Right renal cortex interstitium (tissue), 3 donors: ENCODE data around the gene ADCY5. TPM values are rescaled to one million over a fixed set of nuclear protein-coding genes. Genes with fewer than 3 reads are reported as not detected.
"Not testable (repeated sequence)": the region's sequence is repeated elsewhere in the genome, so short reads cannot be mapped to it uniquely, and the experiment has no call there.

ENCODE experiments used
- DNase-seq, 3 donors: peaks; one replicate each; pipeline ENCODE4 v3.0.0-alpha.2; 2013; ENCODE audit warnings: low read depth in 3 of 3, low spot score in 2 of 3
- polyA plus RNA-seq, 3 donors: library from polyadenylated mRNA; unstranded; fragments of 120-200 nt; gene quantifications; one replicate each; pipeline ENCODE4 v1.2.1, GENCODE V29; 2013; ENCODE audit not compliant: insufficient read length in 3 of 3

Gene ADCY5
- 10 to 100 TPM; 10.8 to 13.2 (median 12.7) TPM for polyA plus RNA-seq

DNA sequence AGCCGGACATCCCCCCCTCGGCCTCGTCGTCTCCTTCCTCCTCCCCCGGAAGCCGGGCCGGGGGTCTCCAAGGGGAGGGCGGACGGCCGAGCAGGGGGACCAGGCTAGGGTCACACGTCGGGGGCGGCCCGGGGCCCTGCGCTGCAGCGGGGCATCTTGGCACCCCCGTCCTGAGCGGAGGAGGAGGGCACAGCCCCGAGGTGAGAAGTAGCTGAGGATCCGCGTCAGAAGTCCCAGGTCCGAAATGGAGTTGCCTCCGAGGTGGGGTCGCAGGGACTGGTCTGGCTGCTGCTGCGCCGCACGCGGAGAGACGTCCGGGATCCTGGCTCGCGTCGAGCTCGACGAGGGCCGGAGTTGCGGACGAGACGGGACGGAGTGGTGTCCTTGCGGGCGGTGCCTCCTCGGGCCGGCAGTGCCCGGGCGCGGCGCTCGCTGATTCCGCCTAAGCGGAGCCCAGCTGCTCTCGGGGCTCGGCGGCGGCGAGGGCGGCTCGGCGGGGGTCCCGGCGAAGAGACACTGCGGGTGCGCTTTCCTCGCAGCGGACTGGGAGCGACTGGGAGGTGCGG is at the start of gene ADCY5:
Gene ADCY5 (minus strand): TSS at position 555 of the 566 bp plus-strand sequence. CDS start 545 bp downstream, at position 10.
- DNase-seq: no peak

DNA sequence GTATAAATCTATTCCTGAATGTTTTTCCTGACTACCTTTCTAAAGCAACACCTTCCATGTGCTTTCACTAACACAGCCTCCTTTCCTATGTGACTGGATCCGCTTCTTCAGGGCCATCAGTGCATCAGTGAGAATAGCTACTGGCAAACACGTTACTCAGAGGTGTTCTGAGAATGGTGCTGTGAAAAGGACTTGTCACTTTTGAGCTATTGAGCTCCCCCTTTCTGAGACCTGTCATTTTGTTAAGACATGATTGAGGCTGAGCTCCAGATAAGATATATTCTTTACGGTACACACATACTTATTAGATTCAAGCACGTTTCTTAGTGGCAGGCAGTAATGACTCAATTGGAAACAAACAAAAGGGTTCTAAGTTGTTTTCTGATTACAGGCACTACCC is 45.0 kb upstream of the ADCY5 start:
- no peak for DNase-seq

DNA sequence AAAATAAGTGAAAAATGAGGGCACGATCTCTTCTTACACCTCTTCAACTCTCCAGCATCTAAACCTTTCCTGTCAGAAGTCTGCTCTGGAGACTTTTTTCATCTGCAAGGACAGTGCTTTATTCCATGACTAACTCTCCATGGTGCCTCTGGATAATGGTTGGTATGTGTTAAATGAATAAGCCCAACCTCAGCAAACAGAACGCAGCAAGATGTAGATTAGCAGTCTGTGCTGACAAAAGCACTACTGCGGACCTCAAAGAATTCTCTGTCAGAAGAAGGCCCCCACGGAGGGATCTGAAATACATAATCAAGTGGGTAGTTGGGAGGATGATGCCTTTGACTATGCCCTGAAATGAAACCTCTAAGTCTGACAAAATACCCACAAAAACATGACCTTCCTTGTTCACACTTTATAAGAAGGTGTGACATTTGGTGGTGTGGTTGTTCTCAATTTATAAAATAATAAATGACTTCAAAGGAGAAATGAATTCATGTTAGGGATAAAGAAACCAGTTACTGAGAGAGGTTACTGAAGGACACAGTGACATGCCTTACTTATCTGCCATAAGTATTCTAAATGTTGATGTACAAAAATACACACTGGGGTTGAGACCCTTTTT is 43.2 kb upstream of the ADCY5 start:
- DNase-seq: no peak

DNA sequence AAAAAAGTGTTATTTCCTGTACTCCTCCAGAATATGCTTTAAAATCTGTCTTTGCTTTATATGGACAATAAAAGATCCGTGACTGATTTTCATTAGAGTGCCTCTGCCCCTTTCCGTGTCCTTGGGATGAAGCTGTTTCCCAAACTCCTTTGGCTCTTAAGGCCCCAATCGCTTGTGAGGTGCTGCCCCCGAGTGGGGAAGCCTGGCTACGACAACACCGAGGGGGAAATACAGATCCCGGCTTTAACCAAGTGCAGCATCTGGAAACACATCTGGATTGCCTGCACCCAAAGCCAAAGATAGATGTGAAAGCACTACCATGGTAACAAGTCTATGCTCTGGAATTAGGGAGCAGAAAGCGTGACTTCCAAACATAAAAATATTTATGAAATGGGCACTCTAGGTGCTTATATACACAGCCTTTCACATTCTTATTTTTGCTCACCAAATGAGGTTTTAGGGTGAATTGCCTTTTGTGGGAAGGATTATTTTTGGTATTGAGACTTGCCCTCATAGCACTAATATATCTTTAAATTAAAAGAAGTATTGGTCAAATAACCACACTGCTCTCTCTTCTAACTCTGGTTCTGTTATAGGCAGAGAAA is 40.6 kb upstream of the ADCY5 start:
- peak; percentile 37 to 58 (median 52) for DNase-seq

DNA sequence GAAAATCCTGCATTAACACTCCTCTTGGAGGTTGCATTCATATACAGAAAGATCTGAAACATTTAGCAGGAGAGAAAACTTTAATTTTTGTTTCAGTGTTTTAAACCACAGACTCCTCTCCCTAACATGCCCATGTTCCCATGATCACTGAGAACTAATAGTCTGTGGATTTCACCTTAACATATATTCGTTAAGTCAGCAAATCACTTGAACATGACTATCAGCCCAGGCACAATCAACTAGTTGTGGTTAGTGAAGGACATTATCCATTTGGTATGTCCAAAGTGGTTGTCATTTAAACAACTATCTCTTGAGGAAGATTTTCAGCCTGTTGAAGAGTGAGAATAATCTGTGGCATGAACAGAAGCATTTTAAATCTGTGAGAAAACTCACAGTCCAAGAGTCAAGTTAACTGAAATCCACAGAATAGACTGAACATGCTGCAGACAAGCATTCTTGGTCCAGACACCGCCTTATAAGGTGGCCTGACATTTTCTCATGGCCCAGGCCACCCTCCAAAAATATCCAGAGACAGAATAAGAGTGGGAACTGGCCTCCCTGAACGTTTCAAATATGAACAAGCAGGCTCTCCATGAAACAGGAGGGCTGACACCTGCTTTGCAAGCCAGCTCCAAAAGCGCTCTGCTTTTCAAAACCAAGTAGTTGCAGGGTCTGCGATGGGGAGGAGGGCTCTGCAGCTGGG is 39.9 kb upstream of the ADCY5 start:
- no peak for DNase-seq

DNA sequence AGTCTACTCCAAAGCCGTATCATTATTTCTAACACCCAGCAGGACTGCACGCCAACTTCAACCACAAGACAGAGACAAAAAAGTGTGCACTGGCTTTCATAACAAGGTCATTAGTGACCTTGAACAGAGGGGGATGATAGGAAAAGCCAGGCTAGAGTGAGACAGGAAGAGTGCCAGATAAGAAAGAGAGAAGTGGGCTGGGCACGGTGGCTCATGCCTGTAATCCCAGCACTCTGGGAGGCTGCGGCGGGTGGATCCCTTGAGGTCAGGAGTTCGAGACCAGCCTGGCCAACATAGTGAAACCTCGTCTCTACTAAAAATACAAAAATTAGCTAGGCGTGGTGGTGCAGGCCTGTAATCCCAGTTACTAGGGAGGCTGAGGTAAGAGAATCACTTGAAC is 38.2 kb upstream of the ADCY5 start:
- not testable (repeated sequence) for DNase-seq

DNA sequence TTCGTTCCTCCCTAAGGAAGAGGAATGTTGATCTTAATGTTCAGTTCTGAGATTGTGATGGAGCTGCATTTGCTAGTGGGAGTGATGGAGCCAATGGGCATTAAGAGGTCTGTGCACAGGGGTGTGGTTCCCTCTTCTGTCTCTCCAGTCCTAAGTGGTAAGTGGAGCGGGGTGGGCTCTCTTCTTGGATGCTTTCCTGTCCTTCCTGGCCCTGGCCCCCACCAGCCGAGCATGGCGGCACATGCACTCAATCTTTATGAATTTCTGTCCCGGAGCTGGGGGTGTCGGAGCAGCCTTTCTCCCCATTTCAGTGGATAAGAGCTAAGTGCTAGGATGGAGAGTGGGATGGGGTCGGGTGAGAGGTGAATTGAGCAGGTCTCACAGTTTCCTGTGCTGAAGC is 37.6 kb upstream of the ADCY5 start:
- no peak for DNase-seq

DNA sequence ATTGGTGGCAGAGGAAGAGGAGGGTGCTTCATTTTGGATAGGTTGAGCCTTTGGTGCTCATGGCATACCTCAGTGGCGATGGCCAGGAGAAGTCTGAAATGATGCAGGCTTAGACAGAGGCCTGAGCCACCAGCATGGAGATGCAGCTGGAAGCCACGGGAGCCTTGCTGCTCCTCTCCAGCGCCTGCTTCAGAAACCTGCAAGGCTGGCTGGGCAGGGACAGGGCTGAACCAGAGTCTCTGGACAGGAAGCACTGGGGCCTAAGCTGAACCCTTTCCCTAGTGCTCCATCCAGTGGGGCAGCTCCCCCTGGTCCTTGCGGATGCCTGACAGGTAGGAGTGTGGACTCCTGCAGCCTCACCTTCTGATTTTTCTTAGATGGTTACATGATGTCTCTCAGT is 36.7 kb upstream of the ADCY5 start:
- no peak for DNase-seq

DNA sequence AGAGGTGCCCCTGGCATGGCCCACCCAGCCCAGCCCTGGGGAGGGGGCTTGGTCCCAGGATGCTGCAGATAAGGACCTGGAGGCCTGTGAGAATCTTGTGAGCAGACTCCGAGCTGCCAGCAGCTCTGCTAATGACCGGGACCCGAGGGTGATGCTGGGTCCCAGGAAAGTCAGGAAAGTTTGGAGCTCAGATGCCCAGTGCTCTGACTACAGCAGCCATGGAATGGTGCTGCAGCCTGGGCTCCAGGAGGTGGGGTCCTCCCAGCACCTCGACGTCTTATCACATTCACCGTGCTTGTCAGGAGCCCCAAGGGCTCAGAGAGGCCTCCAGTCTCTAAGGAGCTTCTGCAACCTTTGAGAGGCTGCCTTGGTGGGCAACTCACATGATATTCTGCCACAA is 34.3 kb upstream of the ADCY5 start:
- no peak for DNase-seq

DNA sequence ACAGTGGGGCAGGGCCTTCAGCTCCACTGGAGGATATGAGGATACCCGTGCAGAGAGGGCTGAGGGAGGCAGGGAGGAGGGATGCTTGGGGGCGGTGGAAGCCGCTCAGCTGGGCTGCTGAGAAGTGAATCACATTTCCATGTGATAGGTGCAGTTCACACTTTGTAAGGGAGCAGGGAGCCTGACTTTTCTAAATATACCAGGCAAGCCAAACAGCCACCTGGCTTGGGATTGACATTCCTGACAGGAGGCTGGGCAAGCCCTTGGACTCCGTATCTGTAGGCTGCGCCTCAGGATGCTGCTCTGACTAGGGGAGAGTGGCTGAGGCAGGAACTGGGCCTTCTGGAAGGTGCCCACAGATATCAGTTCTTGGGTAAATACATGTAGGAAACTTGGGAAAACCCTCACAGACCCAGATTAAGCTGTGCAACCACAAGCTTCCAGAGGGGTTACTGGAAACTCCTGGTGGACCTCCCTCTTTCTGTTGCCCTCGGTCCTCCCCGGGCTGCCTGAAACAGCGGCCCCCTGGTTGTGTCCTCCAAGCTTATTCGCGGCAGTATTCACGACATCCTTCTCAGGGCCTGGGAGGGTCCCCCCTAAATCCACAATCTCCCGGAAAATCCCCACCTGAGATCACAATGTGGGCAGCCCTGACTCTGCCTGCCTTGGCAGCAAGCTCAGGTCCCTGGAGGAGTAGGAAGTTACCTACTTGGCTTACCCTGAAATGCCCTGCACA is 33.0 kb upstream of the ADCY5 start:
- DNase-seq: no peak

DNA sequence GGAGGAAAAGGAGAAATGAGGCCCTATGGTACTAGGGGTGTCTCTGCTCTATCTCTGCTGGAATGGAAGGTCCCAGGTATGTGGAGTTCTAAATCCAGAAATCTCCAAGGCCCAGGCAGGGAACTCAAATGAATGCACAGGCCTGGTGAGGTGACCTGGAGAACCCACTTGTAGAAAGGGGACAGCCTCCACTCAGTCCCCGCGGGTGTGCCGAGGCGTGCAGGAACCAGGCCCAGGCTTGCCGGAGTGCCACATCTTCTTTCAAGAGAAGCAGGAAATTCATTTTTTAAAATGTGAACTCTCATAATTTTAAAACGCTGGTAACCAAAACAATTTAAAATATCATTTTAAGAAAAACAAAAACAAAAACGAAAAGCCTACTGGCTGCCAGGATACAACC is 32.2 kb upstream of the ADCY5 start:
- no peak for DNase-seq

DNA sequence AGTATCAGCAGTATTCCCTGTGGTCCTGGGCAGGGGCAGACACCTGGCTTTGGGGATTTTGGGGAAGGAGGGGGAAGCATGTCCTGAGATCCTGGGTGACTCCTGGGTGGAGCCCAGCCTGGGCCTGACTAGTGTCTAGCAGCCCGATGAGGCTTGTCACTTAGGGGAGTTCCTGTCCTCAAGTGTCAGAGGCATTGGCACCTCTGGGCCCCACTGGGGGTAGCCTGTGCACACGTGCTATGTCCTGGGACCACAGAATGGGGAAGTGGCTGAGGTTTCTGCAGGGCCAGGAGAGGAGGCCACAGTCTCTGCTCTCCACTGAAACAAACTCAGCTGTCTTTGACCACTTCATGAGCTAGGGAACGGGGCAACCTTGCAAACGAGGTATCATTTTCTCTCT is 31.5 kb upstream of the ADCY5 start:
- no peak for DNase-seq

DNA sequence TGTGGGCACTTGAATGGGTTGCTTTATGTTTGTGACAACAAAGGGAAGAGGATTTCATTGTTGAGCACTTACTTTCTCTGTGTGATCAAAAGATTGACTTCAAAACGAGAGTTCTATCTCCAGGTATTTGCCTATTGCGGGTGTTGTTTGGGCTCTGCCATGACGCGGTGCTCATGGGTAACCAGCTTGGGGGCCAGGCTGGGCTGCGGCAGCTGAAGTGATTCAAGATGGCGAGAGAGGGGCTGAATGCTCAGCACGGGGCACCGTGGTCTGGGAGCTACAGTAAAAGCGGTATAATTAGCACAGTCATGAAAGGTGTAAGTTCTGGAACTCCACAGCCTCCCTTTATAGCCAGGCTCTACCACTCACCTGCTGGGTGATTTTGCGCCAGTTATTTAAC is 31.0 kb upstream of the ADCY5 start:
- no peak for DNase-seq

DNA sequence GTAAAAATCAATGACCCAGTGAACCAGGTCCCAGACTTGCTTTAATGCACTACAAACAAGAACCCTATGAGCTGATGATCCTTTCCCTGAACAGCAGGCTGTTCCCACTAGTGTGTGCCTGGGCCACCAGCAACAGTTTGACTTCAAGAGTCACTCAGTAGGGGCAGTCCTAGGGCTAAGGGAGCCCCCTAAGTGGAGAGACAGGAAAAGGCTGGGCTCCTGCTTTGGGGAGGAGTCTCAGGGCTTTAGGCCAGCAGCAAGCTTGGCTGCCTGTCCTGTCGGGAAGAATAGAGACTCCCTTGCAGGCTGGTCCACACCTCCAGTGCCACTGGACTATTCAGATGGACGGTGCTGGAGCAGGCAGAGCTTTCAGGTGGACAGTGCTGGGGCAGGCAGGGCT is 29.4 kb upstream of the ADCY5 start:
- DNase-seq: no peak

DNA sequence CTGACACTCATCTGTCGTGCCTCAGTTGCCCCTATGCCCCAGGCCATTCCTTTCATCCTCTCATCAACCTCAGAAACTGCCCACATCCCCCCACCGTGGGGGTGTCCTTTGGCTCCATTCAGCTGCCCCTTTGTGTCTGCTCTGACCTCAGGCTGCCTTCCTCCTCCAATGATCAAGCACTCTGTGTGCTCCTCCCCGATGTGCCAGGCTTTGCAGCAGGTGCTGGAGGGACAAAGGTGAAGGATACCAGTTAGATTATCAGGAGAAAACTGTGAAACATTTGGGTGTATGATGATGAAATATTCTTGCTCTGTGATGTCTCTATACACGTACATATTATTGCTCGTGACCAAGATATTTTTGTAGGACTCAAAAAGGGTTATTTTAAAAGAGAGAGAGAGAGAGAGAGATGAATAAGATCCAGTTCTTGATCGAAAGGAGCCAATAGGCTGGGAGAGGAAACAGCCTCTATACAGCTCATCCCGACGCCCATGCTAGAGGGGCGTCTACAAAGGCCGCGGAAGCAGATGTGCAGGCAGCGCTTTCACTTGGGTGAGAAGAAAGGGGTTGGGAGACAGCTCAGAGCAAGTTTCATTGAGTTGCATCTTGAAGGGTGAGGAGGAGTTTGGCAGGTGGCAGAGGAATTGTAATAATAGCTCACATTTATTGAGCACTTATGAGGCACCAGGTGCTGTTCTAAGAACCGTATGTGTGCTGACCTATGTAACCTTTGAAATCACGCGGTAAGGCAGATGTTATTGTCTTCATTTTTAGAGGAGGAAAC is 28.3 kb upstream of the ADCY5 start:
- DNase-seq: no peak

DNA sequence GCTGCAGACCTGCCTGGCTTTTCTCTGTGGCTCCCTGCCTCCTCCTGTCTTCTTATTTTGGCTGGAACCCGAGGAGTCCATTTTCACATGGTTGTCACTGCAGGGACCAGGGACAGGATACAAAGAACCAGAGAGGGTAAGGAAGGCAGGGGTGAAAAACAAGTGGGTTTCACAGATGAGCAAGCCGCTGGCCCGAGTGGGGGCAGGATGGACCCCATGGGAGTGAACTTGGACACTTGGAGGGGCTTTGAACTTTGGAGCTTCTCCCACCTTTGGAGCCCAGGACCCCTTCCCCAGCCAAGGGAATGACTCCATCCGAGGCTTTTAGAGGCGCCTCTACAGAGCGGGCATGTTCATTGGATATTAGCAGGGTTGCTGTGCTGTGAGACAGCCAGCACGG is 26.9 kb upstream of the ADCY5 start:
- DNase-seq: no peak

DNA sequence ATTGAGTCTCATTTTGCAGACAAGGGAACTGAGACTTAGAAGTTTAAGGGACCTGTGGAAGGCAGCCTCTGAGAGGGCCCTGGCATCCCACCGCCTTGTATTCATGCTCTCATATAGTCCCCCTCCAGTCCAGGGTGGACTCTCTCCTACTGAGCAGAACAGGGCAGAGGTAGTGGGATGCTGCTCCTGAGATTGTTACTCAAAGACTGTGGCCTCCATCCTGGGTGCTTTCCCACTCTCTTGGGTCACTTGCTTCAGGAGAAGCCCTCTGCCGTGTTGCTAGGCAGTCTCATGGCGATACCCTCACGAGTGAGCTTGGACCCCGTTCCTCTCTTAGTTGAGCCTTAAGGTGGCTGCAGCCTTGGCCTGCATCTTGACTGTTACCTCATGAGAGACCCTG is 22.2 kb upstream of the ADCY5 start:
- DNase-seq: no peak

DNA sequence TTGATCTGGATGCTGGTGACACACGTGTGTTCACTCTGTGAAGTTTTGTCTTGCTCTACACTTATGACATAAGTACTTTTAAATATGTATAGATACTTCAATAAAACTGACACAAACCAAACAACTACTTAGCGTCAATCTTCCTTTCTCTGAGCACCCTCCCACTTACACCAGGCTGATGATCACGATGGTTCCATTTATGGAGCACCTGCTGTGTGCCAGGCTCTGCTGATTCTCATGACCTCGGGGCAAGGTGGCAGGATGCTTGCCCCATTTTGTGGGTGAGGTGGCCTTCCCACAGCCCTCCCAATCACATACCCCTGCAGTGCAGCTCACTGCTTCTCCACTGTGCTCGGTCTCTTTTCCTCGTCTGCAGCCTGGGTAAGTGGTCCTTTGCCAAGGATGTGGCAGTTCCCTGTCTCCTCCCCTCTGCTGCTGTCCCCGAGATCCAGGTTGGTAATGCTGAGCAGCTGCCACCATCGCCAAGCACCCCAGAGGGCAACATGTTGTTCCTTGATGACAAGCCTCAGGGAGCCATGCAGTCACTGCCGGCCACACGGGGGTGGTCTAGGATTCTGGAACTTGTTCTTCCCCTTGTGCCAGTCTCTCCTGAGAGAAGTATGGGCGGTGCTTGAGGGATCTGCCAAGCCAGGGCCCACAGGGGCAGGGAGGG is 20.6 kb upstream of the ADCY5 start:
- no peak for DNase-seq

DNA sequence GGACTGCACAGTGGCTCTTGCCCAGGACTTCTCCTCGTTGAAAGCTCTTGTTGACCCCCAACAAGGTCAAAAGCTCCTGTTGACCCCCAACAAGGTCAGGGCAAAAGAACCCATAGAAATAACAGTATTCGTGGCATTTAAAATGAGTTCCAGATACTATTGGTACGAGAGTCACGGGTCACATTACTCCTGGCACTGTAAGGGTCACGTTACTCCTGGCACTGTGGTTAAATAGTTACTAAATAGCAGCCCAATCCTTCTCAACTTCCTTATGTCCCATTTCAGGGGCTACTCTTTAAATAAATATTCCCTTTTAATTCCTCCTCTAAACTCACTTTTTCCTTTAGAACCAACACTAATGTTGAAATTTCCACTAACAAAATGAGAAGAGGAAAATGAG is 18.2 kb upstream of the ADCY5 start:
- no peak for DNase-seq

DNA sequence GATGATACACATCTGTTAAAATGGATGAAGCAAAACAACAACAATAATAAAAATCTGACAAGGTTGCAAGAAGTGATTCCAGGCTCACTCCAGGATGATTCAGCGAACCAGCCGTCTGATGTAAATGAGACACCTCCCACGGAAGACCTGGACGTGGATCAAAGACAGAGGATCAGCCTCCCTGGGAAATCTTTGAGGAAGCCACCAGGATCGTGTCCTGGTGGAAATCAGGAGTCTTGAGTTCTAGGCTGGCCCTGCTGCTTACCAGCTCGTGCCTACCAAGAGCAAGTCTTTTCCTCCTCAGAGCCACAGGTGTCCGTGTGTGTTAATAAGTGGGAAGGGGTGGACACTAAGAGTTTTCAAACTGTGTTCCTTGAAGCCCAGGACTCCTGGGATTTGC is 15.3 kb upstream of the ADCY5 start:
- no peak for DNase-seq
